Breast epithelium (tissue), 4 donors: ENCODE measurements around the gene ST6GALNAC3. TPM values are rescaled to one million over a fixed set of nuclear protein-coding genes. Genes with fewer than 3 reads are reported as not detected.

Experiments
- DNase-seq, 2 donors: peaks; one replicate each; pipeline ENCODE4 v3.0.0-alpha.2; 2019; ENCODE audit warnings: low spot score in 2 of 2
- H3K27ac ChIP-seq, 2 donors: fragments of 200-600 bp; sonication (generic) in 1 of 2; one replicate each; pipeline ENCODE4 v1.5.1; 2016 to 2019; ENCODE audit warnings: mild to moderate bottlenecking in 1 of 2
- H3K27me3 ChIP-seq, 2 donors: fragments of 200-600 bp; sonication (generic) in 1 of 2; one replicate each; pipeline versions ENCODE4 v1.5.1 to v1.6.0; 2017 to 2019; ENCODE audit warnings: control low read depth in 1 of 2, mild to moderate bottlenecking in 1 of 2
- H3K36me3 ChIP-seq: fragments of 200-600 bp; one replicate; pipeline ENCODE4 v1.5.1; 2019
- H3K4me1 ChIP-seq, 2 donors: fragments of 200-600 bp; sonication (generic); one replicate each; pipeline ENCODE4 v1.5.1; 2016 to 2019; ENCODE audit warnings: control low read depth in 1 of 2
- H3K4me3 ChIP-seq, 3 donors: fragments of 200-600 bp; sonication (generic); 1 replicate in 2 of 3; 2 replicates in 1 of 3; pipeline ENCODE4 v1.5.1; 2016 to 2019; ENCODE audit warnings: mild to moderate bottlenecking in 3 of 3, moderate library complexity in 2 of 3
- H3K9me3 ChIP-seq, 2 donors: fragments of 200-600 bp; sonication (generic) in 1 of 2; one replicate each; pipeline ENCODE4 v1.5.1; 2016 to 2019; ENCODE audit warnings: control low read depth in 1 of 2
- POLR2A ChIP-seq: fragments of 450-650 bp; IDR thresholded peaks from one replicate; pipeline ENCODE4 v1.6.1; 2016; ENCODE audit warnings: antibody characterized with exemption, mild to moderate bottlenecking, moderate library complexity
- POLR2AphosphoS5 ChIP-seq, 3 donors: sonication (generic); formaldehyde crosslinking; IDR thresholded peaks; one replicate each; pipeline ENCODE4 v1.6.1; 2017; ENCODE audit warnings: antibody characterized with exemption in 3 of 3
- intact Hi-C: fragments of 100-400 bp; cut with DNase I; formaldehyde crosslinking; loops from one replicate; pipeline ENCODE4 v1.15.1; 2023; ENCODE audit warnings: low total_unique reads
- total RNA-seq, 3 donors: library from RNA; depleted of rRNA; stranded (reverse); fragments of >200 nt; gene quantifications; one replicate each; pipeline ENCODE4 v1.1.0, GENCODE V29; 2016
- TF ChIP-seq, protein P1 (sequence below), 3 donors: fragments of 450-650 bp; IDR thresholded peaks; one replicate each; pipeline ENCODE4 v1.5.1; 2016 to 2017; ENCODE audit warnings: antibody characterized with exemption in 3 of 3, mild to moderate bottlenecking in 3 of 3, moderate library complexity in 3 of 3

The ST6GALNAC3 gene
- total RNA-seq, 3 donors from 2014 or later, result 4.1 to 14.4 (median 8.5) TPM

GRCh38 chr1:76298399-76298798 is 223.9 kb downstream of the ST6GALNAC3 start:
- no peak overlapping the region for H3K4me3 ChIP-seq
- H3K36me3 ChIP-seq, result no peaks in the 10 kb centered on the region
- no peaks in the 10 kb centered on the region for H3K27me3 ChIP-seq
- no peaks in the 10 kb centered on the region for H3K4me1 ChIP-seq
- no peak for TF ChIP-seq POLR2A
- TF ChIP-seq, protein P1, sequence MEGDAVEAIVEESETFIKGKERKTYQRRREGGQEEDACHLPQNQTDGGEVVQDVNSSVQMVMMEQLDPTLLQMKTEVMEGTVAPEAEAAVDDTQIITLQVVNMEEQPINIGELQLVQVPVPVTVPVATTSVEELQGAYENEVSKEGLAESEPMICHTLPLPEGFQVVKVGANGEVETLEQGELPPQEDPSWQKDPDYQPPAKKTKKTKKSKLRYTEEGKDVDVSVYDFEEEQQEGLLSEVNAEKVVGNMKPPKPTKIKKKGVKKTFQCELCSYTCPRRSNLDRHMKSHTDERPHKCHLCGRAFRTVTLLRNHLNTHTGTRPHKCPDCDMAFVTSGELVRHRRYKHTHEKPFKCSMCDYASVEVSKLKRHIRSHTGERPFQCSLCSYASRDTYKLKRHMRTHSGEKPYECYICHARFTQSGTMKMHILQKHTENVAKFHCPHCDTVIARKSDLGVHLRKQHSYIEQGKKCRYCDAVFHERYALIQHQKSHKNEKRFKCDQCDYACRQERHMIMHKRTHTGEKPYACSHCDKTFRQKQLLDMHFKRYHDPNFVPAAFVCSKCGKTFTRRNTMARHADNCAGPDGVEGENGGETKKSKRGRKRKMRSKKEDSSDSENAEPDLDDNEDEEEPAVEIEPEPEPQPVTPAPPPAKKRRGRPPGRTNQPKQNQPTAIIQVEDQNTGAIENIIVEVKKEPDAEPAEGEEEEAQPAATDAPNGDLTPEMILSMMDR (IDR thresholded peaks at IDR 0.05), result no peak
- no peaks in the 10 kb centered on the region for H3K9me3 ChIP-seq
- H3K27ac ChIP-seq, result no peak overlapping the region
- intact Hi-C loops, result no loop called here
- no peak for DNase-seq

DNA sequence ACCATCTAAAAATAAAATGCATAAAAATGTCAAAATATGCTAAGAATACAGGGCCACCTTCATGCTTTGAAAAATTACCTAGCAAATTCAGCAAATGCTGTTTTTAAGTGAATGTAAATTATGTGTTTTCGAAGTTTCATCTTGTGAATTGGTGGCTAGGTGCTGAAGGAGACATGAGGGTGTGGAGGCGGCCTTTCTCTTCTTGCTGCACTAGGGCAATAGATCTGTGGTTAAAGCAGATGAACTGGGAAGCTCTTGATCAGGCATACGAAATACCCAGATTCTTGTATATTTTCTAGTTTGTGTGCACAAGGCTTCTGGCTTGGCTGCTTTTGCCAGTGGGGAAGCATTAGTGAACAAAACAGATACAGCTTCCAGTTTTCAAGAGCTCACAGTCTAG is 224.5 kb downstream of the ST6GALNAC3 start:
- DNase-seq, result no peak
- intact Hi-C loops, result no loop called here
- Histone ChIP-seq H3K36me3 (no peaks in the 10 kb centered on the region), H3K27ac (no peak overlapping the region), H3K27me3 (no peaks in the 10 kb centered on the region), H3K4me3 (no peak overlapping the region), H3K9me3 (no peaks in the 10 kb centered on the region), H3K4me1 (no peaks in the 10 kb centered on the region)
- TF ChIP-seq POLR2A, result no peak
- TF ChIP-seq, protein P1 (IDR thresholded peaks at IDR 0.05), result no peak

GRCh38 chr1:76300556-76300955 is 226.0 kb downstream of the ST6GALNAC3 start:
- Histone ChIP-seq H3K27me3 (no peaks in the 10 kb centered on the region), H3K4me1 (no peaks in the 10 kb centered on the region), H3K4me3 (no peak overlapping the region), H3K9me3 (no peaks in the 10 kb centered on the region), H3K36me3 (no peaks in the 10 kb centered on the region), H3K27ac (no peak overlapping the region)
- no peak for DNase-seq
- intact Hi-C loops, result no loop called here
- TF ChIP-seq, protein P1 (IDR thresholded peaks at IDR 0.05), result no peak

- intact Hi-C loops, result no loop called here
- no peaks in the 10 kb centered on the region for H3K36me3 ChIP-seq
- no peaks in the 10 kb centered on the region for H3K4me1 ChIP-seq
- H3K4me3 ChIP-seq, result no peak overlapping the region
- no peaks in the 10 kb centered on the region for H3K27me3 ChIP-seq
- H3K27ac ChIP-seq, result no peak overlapping the region
- DNase-seq, result no peak
- H3K9me3 ChIP-seq, result no peaks in the 10 kb centered on the region
- TF ChIP-seq POLR2AphosphoS5 (IDR thresholded peaks at IDR 0.05) (no peak), POLR2A (no peak)
- TF ChIP-seq, protein P1 (IDR thresholded peaks at IDR 0.05), result no peak
These were observed 228.3 kb downstream of the ST6GALNAC3 start for GRCh38 chr1:76302711-76303339.

DNA sequence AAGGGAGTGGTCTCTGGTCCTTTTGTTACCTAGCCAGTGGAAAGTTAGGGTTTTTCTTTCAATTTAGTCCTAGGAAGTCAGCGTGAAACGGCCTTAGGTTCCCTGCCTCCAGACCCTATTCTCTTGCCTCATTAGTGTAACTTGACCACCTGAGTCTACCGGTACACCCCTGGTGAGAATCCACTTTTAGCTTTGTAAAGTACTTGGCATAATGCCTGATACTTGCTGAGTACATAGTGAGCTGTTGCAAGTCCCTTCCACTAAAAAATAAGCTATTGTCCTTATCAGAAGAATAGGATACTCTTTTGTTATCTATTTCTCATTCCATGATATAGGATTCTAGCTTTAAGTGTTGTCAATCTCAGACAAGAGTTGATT is 228.8 kb downstream of the ST6GALNAC3 start:
- Histone ChIP-seq H3K27ac (no peak overlapping the region), H3K9me3 (no peaks in the 10 kb centered on the region), H3K27me3 (no peaks in the 10 kb centered on the region), H3K4me1 (no peaks in the 10 kb centered on the region), H3K36me3 (no peaks in the 10 kb centered on the region), H3K4me3 (no peak overlapping the region)
- DNase-seq, result no peak
- intact Hi-C loops, result no loop called here
- TF ChIP-seq POLR2AphosphoS5 (IDR thresholded peaks at IDR 0.05) (no peak), POLR2A (no peak)
- TF ChIP-seq, protein P1 (IDR thresholded peaks at IDR 0.05), result no peak
